Measurements from ENCODE around the gene SLC24A3.

The SLC24A3 gene

DNA sequence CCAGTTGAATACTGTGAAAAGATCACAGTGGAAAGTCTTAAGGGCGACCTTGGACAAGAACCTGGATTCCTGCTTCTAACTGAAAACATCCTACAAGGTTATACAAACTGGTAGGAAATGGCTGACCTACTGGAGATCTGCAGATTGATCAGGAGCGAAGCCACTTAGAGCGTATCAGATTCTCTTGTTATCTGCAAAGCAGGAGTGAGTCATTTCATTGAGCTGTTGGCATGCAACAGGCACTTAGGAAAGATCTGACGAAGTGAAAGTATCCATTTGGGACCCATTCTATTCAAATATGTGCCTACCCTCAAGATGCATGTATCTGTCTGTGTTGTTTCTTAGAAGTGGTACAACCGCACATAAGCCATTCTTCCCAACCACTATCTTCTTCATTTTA lies 414.5 kb downstream of the SLC24A3 start:
- Histone ChIP-seq H3K4me3 (ENCODE audit: low read length) (no peak overlapping the region), H3K9me3 (ENCODE audit: control insufficient read depth, insufficient read depth, low read length) (no peaks in the 10 kb centered on the region), H3K27ac (ENCODE audit: low read depth, low read length) (no peak overlapping the region), H3K4me1 (ENCODE audit: control insufficient read depth, low read length) (no peaks in the 10 kb centered on the region), H3F3A (ENCODE audit: control insufficient read depth, insufficient read depth) (no peaks in the 10 kb centered on the region), H3K9me2 (replicated peaks; ENCODE audit: control insufficient read depth, low read length) (no peaks in the 10 kb centered on the region), H3K27me3 (ENCODE audit: control insufficient read depth, low read length) (no peaks in the 10 kb centered on the region), H3K4me2 (ENCODE audit: low read length) (no peak overlapping the region), H4K20me1 (ENCODE audit: control insufficient read depth, insufficient read depth, low read depth, low read length) (no peaks in the 10 kb centered on the region), H3K79me2 (ENCODE audit: control insufficient read depth, low read length) (no peaks in the 10 kb centered on the region), H3K36me3 (ENCODE audit: control insufficient read depth, low read length) (no peaks in the 10 kb centered on the region)
- TF ChIP-seq, protein P1, sequence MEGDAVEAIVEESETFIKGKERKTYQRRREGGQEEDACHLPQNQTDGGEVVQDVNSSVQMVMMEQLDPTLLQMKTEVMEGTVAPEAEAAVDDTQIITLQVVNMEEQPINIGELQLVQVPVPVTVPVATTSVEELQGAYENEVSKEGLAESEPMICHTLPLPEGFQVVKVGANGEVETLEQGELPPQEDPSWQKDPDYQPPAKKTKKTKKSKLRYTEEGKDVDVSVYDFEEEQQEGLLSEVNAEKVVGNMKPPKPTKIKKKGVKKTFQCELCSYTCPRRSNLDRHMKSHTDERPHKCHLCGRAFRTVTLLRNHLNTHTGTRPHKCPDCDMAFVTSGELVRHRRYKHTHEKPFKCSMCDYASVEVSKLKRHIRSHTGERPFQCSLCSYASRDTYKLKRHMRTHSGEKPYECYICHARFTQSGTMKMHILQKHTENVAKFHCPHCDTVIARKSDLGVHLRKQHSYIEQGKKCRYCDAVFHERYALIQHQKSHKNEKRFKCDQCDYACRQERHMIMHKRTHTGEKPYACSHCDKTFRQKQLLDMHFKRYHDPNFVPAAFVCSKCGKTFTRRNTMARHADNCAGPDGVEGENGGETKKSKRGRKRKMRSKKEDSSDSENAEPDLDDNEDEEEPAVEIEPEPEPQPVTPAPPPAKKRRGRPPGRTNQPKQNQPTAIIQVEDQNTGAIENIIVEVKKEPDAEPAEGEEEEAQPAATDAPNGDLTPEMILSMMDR (IDR thresholded peaks at IDR 0.05; ENCODE audit: low read depth, low read length, poor library complexity, severe bottlenecking) = no peak
- no peak for TF ChIP-seq EZH2phosphoT487 (IDR thresholded peaks at IDR 0.05; ENCODE audit: borderline replicate concordance, low read length)

DNA sequence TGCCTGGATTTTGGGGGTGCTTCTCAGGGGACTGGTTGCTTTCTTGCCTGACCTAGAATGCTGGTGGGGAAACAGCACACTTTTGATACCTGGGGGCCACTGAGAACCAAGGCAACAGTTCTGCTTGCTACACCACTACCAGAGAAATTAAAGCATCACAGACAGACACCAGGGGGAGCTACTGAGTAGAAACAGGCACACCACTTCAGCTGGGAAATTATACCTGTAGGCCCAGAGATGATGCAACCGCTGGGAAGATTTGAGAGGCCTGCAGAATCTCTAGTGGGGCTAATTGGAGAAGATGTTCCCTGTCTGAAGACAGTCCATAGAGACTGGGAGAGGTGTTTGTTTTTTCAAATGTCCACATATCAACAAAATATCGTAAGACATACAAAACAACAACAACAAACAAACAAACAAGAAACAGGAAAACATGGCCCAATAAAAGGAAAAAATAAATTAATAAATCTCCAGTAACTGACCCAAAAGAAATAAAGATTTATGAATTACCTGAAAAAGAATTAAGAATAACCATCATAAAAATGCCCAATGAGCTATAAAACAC lies 416.2 kb downstream of the SLC24A3 start:
- H3K9me3 ChIP-seq (ENCODE audit: control insufficient read depth, insufficient read depth, low read length) = no peaks in the 10 kb centered on the region
- no peaks in the 10 kb centered on the region for H3K9me2 ChIP-seq (replicated peaks; ENCODE audit: control insufficient read depth, low read length)
- no peaks in the 10 kb centered on the region for H3K79me2 ChIP-seq (ENCODE audit: control insufficient read depth, low read length)
- H3K4me1 ChIP-seq (ENCODE audit: control insufficient read depth, low read length) = no peaks in the 10 kb centered on the region
- H3K4me2 ChIP-seq (ENCODE audit: low read length) = no peak overlapping the region
- H3K36me3 ChIP-seq (ENCODE audit: control insufficient read depth, low read length) = no peaks in the 10 kb centered on the region
- H3K27me3 ChIP-seq (ENCODE audit: control insufficient read depth, low read length) = no peaks in the 10 kb centered on the region
- H3K27ac ChIP-seq (ENCODE audit: low read depth, low read length) = no peak overlapping the region
- TF ChIP-seq, protein P1 (IDR thresholded peaks at IDR 0.05; ENCODE audit: low read depth, low read length, poor library complexity, severe bottlenecking) = peak; percentile 74
- TF ChIP-seq EZH2phosphoT487 (IDR thresholded peaks at IDR 0.05; ENCODE audit: borderline replicate concordance, low read length) = no peak
- H3F3A ChIP-seq (ENCODE audit: control insufficient read depth, insufficient read depth) = no peaks in the 10 kb centered on the region
- no peaks in the 10 kb centered on the region for H4K20me1 ChIP-seq (ENCODE audit: control insufficient read depth, insufficient read depth, low read depth, low read length)
- no peak overlapping the region for H3K4me3 ChIP-seq (ENCODE audit: low read length)

DNA sequence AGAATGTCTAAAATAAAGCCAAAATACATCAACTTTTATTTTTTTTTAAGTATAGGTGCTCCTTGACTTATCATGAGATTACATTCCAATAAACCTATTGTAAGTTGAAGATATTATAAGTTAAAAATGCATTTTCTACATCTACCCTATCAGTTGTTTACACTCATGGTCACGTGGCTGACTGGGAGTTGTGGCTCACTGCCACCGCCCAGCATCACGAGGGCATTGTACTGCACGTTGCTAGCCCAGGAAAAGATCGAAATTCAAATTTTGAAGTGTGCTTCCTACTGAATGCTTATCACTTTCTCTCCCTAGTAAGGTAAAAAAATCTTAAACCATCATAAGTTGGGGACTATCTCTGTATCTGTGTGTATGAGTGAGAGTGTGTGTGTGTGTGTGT lies 419.0 kb downstream of the SLC24A3 start:
- TF ChIP-seq, protein P1 (IDR thresholded peaks at IDR 0.05; ENCODE audit: low read depth, low read length, poor library complexity, severe bottlenecking) = no peak
- no peak for TF ChIP-seq EZH2phosphoT487 (IDR thresholded peaks at IDR 0.05; ENCODE audit: borderline replicate concordance, low read length)

More for the DNA sequence above, 419.0 kb downstream of the SLC24A3 start:
- Histone ChIP-seq H3K79me2 (ENCODE audit: control insufficient read depth, low read length) (no peaks in the 10 kb centered on the region), H3K36me3 (ENCODE audit: control insufficient read depth, low read length) (no peaks in the 10 kb centered on the region), H3K4me3 (ENCODE audit: low read length) (no peak overlapping the region), H3F3A (ENCODE audit: control insufficient read depth, insufficient read depth) (no peaks in the 10 kb centered on the region), H3K9me3 (ENCODE audit: control insufficient read depth, insufficient read depth, low read length) (no peaks in the 10 kb centered on the region), H3K4me1 (ENCODE audit: control insufficient read depth, low read length) (no peaks in the 10 kb centered on the region), H3K27me3 (ENCODE audit: control insufficient read depth, low read length) (no peaks in the 10 kb centered on the region), H4K20me1 (ENCODE audit: control insufficient read depth, insufficient read depth, low read depth, low read length) (no peaks in the 10 kb centered on the region), H3K4me2 (ENCODE audit: low read length) (no peak overlapping the region), H3K9me2 (replicated peaks; ENCODE audit: control insufficient read depth, low read length) (no peaks in the 10 kb centered on the region), H3K27ac (ENCODE audit: low read depth, low read length) (no peak overlapping the region)

Data from DOHH2 (cell line).